Stimulated activated naive B cell treated with anti-CD40 and anti-IgM and Interleukin-4, amounts not matched to agents 10 μg/mL and 1 μg/mL and 100 μg/mL, for 72 hours (primary cell): ENCODE results near the gene ITGA6.

Experiments used
- ATAC-seq, 2 donors: fragments of 150-1000 bp; cut with Tn5 transposase; replicated peaks; 2 replicates each; pipeline ENCODE4 v1.10.0; 2021; ENCODE audit warnings: moderate library complexity in 1 of 2
- DNase-seq: peaks from one replicate; pipeline ENCODE4 v3.0.0; 2021
- H3K27ac Mint-ChIP-seq: one replicate; pipeline ENCODE4 v1.8.0; 2022; ENCODE audit warnings: mild to moderate bottlenecking, mixed read lengths
- H3K27me3 Mint-ChIP-seq, 2 donors: one replicate each; pipeline ENCODE4 v1.8.0; 2022; ENCODE audit warnings: mixed read lengths in 2 of 2
- H3K36me3 Mint-ChIP-seq, 2 donors: one replicate each; pipeline ENCODE4 v1.8.0; 2022; ENCODE audit warnings: mixed read lengths in 2 of 2, mild to moderate bottlenecking in 1 of 2
- H3K4me1 Mint-ChIP-seq, 2 donors: one replicate each; pipeline ENCODE4 v1.8.0; 2022; ENCODE audit warnings: mixed read lengths in 2 of 2, mild to moderate bottlenecking in 1 of 2
- H3K4me3 Mint-ChIP-seq, 2 donors: one replicate each; pipeline ENCODE4 v1.8.0; 2022; ENCODE audit warnings: mild to moderate bottlenecking in 2 of 2, mixed read lengths in 2 of 2, moderate library complexity in 1 of 2
- H3K9me3 Mint-ChIP-seq, 2 donors: one replicate each; pipeline ENCODE4 v1.8.0; 2022; ENCODE audit warnings: mixed read lengths in 2 of 2, mild to moderate bottlenecking in 1 of 2

ITGA6 gene

DNA sequence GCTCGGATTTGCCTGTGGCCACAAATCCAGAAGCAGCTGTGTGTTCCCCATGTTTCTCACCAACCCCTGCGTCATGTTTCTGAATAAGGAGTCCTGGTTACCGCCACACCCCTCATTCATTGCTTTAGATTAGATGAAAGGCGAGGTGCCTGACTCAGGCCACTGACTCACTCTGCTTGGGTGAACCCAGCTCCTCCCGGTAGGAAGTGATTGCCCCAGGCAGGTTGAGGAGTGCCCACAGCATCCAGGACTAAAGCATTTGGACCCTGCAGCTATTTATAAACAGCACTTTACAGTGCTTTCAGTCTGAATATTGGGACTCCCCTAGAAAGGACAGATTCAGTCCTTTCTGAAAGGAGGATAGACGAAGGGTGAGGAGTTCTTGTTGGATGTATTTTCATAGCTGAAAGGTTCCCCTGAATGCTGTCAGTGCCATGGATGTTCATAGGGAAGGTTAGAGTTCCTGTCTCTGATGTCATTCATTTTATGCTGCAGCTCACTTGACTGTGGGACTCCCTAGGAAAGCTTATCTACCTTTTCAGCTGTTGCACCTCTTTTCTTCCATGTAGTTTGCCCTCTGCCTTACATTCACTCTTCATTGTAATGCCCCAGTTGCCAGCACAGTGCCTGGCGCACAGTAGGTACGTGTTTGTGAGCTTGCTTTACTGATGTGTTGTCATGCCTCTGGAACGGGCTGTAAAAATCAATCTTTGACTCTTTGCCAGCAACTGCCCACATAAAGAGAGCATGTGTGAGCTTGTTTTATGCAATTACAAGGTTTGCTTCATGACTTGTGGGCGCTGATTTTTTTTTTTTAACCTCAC is 14.9 kb downstream of the ITGA6 start:
- Mint-ChIP-seq H3K4me1 (peaks cover 5 to 7% of the 10 kb centered on the region in 2 donors), H3K36me3 (peaks cover 0 to 3% of the 10 kb centered on the region in 2 donors), H3K27ac (no peak overlapping the region), H3K9me3 (no peaks in the 10 kb centered on the region), H3K27me3 (peaks cover 20 to 21% of the 10 kb centered on the region in 2 donors), H3K4me3 (no peak overlapping the region)
- no peak for ATAC-seq
- no peak for DNase-seq

DNA sequence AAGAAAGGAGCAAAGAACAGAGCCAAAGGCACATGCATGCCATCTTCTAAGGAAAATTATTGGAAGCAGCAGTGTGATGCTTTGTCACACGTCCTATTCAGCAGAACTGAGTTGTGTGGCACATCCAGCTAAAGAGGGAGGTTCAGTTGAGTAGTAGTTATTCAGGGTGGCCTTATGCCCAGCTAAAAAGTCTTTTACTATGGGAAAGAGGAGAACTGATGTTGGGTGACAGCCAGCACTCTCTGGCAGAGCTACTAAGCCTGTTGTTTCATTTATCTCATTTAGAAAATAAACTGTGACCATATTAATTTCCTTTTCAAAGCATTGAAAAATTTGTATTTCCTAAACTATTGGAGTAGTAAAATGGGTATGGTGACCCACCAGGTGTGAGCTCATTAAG is 18.5 kb downstream of the ITGA6 start:
- DNase-seq (no peak), ATAC-seq (no peak)
- H3K27ac Mint-ChIP-seq, result no peak overlapping the region
- H3K4me3 Mint-ChIP-seq, result no peak overlapping the region
- peaks cover 42 to 43% of the 10 kb centered on the region in 2 donors for H3K27me3 Mint-ChIP-seq
- peaks cover 0 to 3% of the 10 kb centered on the region in 2 donors for H3K36me3 Mint-ChIP-seq
- no peaks in the 10 kb centered on the region for H3K9me3 Mint-ChIP-seq
- no peaks in the 10 kb centered on the region for H3K4me1 Mint-ChIP-seq

DNA sequence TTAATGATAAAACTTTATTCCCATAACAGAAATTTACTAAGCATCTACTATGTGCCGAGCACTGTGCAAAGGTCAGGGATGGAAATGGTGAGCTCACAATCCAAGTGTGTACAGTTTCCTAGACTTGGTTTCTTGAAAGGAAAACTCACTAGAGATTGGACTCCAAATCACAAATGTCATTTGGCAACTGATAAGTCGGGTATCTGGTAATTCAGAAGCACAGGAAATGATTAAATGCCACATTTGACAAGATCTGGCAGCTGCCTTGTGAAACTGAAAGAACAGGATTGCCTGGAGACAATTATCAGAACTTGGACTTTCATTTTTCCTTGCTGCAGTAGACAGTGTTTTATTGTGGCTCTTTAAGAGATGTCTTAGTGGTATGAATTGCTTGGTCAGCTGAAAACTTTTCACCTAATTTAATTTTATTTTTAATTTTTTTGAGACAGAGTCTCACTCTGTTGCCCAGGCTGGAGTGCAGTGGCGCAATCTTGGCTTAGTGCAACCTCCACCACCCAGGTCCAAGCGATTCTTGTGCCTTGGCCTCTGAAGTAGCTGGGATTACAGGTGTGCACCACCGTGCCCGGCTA is 19.2 kb downstream of the ITGA6 start:
- Mint-ChIP-seq H3K4me3 (no peak overlapping the region), H3K4me1 (no peaks in the 10 kb centered on the region), H3K36me3 (peaks cover 0 to 3% of the 10 kb centered on the region in 2 donors), H3K27ac (no peak overlapping the region), H3K9me3 (no peaks in the 10 kb centered on the region), H3K27me3 (peaks cover 42 to 43% of the 10 kb centered on the region in 2 donors)
- ATAC-seq (no peak), DNase-seq (no peak)

DNA sequence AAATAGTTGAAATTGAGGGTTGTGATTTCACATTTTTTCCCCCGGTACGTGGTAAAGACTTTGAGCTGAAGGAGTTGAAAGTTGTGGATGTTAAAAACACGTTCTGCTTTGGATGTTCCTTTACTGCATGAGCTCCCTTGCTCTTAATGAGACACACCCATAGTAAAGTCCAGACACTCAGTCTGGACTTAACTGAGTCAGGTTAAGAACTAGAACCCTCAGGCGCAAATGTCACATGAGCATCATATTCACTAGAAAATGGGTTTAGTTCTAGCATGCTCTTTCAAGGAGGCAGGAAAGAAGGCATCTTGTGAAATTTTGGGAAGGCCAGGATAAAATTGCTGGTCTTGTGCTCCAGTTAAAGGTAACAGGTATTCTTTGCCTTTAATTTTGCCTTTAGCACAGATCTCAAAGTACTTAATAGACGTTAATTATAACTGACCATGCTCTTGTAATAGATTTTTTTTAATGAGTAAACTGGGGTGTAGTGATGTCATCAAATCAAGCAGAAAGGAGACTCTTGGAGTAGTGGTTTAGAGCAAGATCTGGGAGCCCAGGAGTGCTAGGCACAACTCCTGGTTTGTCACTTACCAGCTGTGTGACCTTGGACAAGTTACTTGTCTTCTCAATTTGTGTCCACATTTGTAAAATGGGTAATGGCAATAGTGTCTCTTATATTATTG is 20.6 kb downstream of the ITGA6 start:
- peaks cover 0 to 3% of the 10 kb centered on the region in 2 donors for H3K36me3 Mint-ChIP-seq
- no peaks in the 10 kb centered on the region for H3K4me1 Mint-ChIP-seq
- no peak overlapping the region for H3K4me3 Mint-ChIP-seq
- no peak overlapping the region for H3K27ac Mint-ChIP-seq
- no peak for DNase-seq
- ATAC-seq, result no peak
- H3K27me3 Mint-ChIP-seq, result peaks cover 35 to 41% of the 10 kb centered on the region in 2 donors
- no peaks in the 10 kb centered on the region for H3K9me3 Mint-ChIP-seq

DNA sequence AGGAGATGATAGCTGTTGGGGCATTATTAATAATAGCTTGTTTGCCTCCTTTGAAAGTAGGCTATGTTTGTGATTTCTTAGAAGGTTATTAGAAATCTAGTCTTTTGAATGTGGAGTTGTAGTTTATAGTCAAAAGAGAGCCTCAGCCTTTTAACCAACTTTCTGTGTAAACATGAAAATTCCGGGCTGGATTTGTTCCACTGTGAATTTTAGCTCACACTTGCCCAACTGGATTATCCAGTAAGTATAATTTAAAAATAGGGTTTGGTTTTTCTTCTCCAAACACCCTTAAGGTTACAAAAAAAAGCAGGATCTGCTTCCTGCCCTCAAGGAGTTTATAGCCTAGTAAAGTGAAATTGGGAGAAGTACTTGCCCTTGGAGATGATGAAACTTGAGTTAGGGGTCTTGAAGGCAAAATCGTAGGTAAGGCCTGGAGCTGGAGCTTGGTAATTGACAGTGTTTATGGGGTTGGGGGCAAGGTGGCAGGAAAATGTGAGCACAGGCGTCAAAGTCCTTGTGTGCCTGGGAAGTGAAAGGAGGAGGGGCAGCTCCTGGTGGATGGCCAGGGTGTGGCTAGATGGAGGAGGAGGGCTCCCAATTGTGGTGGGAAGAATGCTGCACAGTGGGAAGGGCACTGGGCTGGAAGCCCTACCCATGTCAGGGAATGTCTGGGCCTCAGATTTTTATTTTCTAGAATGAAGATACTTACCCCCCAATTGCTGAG is 21.3 kb downstream of the ITGA6 start:
- Mint-ChIP-seq H3K9me3 (no peaks in the 10 kb centered on the region), H3K36me3 (peaks cover 0 to 3% of the 10 kb centered on the region in 2 donors), H3K4me3 (no peak overlapping the region), H3K4me1 (no peaks in the 10 kb centered on the region), H3K27me3 (peaks cover 31 to 37% of the 10 kb centered on the region in 2 donors), H3K27ac (no peak overlapping the region)
- DNase-seq (no peak), ATAC-seq (no peak)

DNA sequence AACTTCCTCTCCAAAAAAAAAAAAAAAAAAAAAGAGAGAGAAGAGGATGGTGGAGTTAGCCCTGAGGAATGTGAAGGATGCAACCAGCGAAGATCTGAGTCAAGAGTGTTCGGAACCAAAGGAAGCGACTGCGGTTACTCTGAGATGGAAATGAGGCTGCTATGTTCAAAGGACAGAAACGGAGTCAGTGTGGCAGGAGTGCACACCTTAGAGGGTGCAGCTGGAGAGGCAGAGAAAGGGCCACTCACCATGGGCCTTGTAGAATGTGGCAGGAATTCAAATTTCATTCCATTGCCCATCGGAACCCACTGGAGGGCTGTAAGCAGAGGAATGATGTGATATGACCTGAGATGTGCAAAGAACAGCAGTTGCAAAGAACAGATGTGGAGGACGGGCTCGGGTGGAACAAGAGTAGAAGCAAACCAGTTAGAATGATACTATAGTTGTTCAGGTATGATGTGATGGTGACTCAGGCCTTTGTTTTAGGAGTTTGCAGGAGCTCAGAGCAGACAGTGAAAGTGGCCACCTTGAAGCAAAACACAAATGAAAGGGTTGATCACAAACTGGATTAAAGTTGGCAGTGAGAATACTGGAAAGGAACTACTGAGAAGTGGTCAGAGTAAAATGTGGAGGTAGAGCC is 22.6 kb downstream of the ITGA6 start:
- Mint-ChIP-seq H3K36me3 (no peaks in the 10 kb centered on the region), H3K27ac (no peak overlapping the region), H3K27me3 (peaks cover 37 to 45% of the 10 kb centered on the region in 2 donors), H3K9me3 (no peaks in the 10 kb centered on the region), H3K4me1 (no peaks in the 10 kb centered on the region), H3K4me3 (no peak overlapping the region)
- DNase-seq, result no peak
- ATAC-seq, result no peak

DNA sequence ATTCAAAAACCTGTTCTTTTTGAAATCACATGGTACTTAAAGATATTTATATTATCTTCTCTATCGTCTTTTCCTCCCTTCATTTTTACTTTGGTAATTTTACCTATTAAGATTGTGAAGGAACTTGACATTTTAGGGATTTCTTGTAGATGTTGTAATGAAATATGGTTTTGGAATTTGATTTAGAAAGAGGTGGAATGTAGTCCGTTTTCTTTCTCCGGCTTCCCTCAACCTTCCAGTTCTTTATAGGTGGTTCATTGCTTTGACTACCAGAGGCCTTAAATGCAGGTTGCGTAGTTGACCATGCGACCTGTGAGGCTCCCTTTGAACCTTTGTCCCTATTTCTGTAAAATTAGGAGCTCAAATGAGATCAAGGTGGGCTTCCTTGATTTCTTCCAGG is 24.5 kb downstream of the ITGA6 start:
- Mint-ChIP-seq H3K36me3 (no peaks in the 10 kb centered on the region), H3K27ac (no peak overlapping the region), H3K4me1 (no peaks in the 10 kb centered on the region), H3K9me3 (no peaks in the 10 kb centered on the region), H3K4me3 (no peak overlapping the region), H3K27me3 (peaks cover 34 to 46% of the 10 kb centered on the region in 2 donors)
- ATAC-seq (no peak), DNase-seq (no peak)

DNA sequence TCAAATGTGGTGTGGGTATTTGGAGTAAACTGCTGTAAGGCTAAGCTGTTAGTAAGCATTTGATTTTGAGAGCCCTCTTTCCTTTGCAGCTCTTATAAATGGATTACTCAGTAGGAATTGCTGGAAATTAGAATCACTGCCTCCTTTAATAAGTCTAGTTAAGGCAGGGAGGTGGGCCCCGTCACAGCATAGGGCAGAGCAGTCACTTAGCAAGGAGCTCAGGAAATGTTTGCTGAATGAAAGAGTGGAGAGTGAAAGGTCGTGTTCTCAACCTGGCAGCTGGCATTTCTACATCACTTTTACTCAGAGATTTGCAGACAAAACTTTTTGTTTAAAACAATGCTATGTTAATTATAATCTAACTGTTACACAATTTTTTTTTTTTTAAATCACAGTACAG is 25.5 kb downstream of the ITGA6 start:
- Mint-ChIP-seq H3K9me3 (no peaks in the 10 kb centered on the region), H3K4me3 (no peak overlapping the region), H3K27ac (no peak overlapping the region), H3K27me3 (peaks cover 34 to 41% of the 10 kb centered on the region in 2 donors), H3K4me1 (no peaks in the 10 kb centered on the region), H3K36me3 (no peaks in the 10 kb centered on the region)
- ATAC-seq, result no peak
- DNase-seq, result no peak

DNA sequence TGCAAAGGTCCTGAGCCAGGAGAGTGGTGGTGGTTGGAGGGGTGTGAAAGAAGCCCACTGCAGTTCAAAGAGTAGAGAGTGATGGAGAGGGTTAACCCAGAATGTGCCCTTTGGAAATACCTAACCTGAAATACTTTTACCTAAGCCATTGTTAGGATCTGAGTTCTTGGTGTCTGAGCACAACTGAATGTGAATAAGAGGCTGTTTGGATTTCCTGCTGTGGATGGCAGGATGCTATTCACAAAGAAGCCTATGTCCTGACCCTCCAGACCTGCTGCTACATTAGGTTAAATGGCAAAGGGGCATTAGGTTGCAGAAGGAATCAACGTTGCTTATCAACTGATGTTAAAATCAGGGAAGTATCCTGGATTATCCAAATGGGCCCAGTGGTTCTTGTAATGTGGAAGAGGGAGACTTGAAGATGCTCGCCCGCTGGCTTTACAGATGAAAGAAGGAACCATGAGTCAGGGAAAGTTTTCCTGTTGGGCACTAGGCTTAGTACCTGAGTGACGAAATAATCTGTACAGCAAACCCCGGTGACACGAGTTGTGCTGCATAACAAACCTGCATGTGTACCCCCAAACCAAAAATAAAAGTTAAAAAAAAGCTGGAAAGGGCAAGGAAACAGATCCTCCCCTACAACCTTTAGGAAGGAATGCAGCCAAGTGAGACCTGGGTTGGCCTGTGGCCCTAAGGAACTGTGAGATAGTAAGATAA is 27.2 kb downstream of the ITGA6 start:
- H3K4me3 Mint-ChIP-seq, result no peak overlapping the region
- H3K27ac Mint-ChIP-seq, result no peak overlapping the region
- peaks cover 23 to 24% of the 10 kb centered on the region in 2 donors for H3K27me3 Mint-ChIP-seq
- no peak for DNase-seq
- no peak for ATAC-seq
- H3K4me1 Mint-ChIP-seq, result peaks cover 0 to 1% of the 10 kb centered on the region in 2 donors
- no peaks in the 10 kb centered on the region for H3K36me3 Mint-ChIP-seq
- H3K9me3 Mint-ChIP-seq, result no peaks in the 10 kb centered on the region

DNA sequence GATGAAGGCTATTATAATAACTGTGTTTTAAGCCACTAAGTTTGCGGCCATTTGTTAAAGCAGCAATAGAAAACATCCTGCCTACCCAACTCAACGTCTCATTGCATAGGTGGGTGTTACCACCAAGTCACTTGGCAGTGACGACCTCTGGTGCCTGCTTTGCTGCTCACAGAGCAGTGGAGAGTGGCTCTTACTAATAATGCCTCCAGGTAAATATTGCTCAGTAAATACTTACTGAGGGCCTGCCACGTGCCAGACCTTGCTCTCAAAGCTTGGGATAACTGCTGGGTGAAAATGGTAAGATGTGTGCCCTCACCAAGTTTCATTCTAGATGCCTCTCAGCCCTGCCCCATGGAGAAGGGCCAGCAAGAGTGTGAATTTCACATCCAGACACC is 27.7 kb downstream of the ITGA6 start:
- Mint-ChIP-seq H3K4me1 (peaks cover 0 to 7% of the 10 kb centered on the region in 2 donors), H3K4me3 (no peak overlapping the region), H3K36me3 (no peaks in the 10 kb centered on the region), H3K27me3 (peaks cover 20 to 23% of the 10 kb centered on the region in 2 donors), H3K27ac (no peak overlapping the region), H3K9me3 (no peaks in the 10 kb centered on the region)
- ATAC-seq, result no peak
- DNase-seq, result no peak

DNA sequence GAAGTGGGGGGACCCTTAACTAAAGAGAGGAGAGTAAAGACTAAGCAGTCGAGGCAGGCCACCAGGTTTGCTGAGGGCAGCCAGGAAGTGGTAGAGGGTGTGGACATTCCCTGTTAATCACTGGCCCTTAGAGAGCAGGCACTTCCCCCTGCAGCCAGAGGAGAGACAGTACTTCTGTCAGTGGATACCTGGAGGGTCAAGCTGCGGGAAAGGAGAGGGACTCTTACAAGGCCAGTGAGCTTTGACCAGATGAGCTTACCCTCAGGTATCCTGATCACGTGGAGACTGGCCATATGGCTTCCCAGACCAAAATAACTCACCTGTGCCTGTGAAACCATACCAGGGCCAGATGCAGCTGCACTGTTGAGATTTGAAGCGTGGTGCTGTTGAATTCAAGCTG is 28.6 kb downstream of the ITGA6 start:
- no peaks in the 10 kb centered on the region for H3K9me3 Mint-ChIP-seq
- H3K36me3 Mint-ChIP-seq, result no peaks in the 10 kb centered on the region
- H3K27me3 Mint-ChIP-seq, result peaks cover 16 to 23% of the 10 kb centered on the region in 2 donors
- ATAC-seq, result no peak
- H3K4me3 Mint-ChIP-seq, result no peak overlapping the region
- H3K4me1 Mint-ChIP-seq, result peaks cover 0 to 9% of the 10 kb centered on the region in 2 donors
- H3K27ac Mint-ChIP-seq, result no peak overlapping the region
- DNase-seq, result no peak

DNA sequence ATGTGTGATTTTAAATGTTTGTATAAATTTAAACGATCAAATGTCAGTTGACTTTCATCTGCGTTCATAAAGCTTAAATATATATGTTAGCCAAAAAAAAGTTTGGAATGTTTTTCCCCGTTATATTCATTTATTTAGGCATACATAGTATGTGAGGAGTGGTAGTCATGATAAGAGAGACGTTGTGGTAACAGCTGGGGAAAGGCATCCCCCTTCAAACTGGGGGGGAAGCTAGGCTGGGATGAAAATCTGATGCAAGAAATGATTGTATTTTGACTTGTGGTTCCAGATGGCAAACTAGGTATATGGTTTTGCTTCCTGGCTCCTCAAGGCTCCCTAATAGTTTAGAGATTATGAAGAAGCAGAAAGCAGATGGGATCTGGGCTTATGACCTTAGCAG is 30.1 kb downstream of the ITGA6 start:
- no peak overlapping the region for H3K27ac Mint-ChIP-seq
- no peak for DNase-seq
- H3K4me1 Mint-ChIP-seq, result peaks cover 10 to 16% of the 10 kb centered on the region in 2 donors

DNA sequence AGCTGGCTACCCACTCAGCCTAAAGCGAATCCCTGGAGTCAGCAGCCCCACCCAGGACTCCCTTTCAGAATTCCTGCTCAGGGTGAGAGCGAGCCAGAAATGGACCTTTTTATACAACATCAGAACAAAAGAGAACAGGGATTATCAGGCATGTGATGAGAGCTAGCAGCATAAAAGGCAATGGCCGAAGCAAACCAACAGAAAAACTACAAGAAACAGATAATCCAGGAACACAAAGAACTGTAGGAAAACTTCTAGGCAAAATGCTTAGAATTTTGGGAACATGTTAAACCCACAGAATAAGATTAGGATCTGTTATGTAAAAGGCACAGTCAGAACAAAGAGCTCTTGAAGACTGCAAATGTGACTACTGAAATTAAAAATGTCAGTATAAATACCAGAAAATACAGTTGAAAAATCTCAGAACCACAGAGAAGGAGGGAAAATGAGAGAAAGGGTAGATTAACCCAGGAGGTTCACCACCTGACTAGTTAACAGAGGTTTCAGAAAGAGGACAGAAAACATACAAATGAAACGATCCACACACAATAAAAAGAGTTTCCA is 31.3 kb downstream of the ITGA6 start:
- H3K4me3 Mint-ChIP-seq, result no peak overlapping the region
- no peaks in the 10 kb centered on the region for H3K36me3 Mint-ChIP-seq
- peaks cover 11 to 17% of the 10 kb centered on the region in 2 donors for H3K27me3 Mint-ChIP-seq
- H3K4me1 Mint-ChIP-seq, result peaks cover 21 to 27% of the 10 kb centered on the region in 2 donors
- H3K27ac Mint-ChIP-seq, result no peak overlapping the region
- ATAC-seq (no peak), DNase-seq (no peak)
- no peaks in the 10 kb centered on the region for H3K9me3 Mint-ChIP-seq

More for the DNA sequence above, 30.1 kb downstream of the ITGA6 start:
- ATAC-seq, result no peak
- H3K27me3 Mint-ChIP-seq, result peaks cover 16 to 23% of the 10 kb centered on the region in 2 donors
- H3K9me3 Mint-ChIP-seq, result no peaks in the 10 kb centered on the region
- no peaks in the 10 kb centered on the region for H3K36me3 Mint-ChIP-seq
- no peak overlapping the region for H3K4me3 Mint-ChIP-seq
